Retina (tissue), 1 donor: Measurements from ENCODE around the gene CARS2.
"Not testable (repeated sequence)": the region's sequence is repeated elsewhere in the genome, so short reads cannot be mapped to it uniquely, and the experiment has no call there.

ENCODE experiments used
- DNase-seq: peaks from one replicate; pipeline ENCODE4 v3.0.0-alpha.2; 2016

The CARS2 gene

GRCh38 chr13:110615322-110616102 is 90.4 kb downstream of the CARS2 start, which contains the start of gene NAXD:
Gene NAXD, plus strand, starts transcription at chr13:110615545. Its CDS starts 57 bp downstream, at chr13:110615602.
- DNase-seq, result peak; percentile 94

DNA sequence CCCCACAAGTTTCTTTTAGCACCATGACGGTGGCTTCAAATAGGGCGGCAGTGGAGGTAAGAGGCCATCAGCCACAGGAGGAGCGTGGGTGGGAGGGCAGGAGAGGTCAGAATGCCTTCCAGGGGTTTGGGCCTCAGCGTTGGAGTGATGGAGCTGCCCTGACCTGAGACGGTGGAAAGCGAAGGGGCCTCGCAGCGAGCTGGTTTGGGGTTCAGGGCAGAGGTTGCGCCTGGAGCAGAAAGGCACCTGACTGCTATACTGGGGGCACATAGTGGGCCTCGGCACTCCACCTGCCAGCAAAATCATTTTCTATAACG is 91.0 kb downstream of the CARS2 start:
- no peak for DNase-seq

- DNase-seq, result no peak
Observed at GRCh38 chr13:110610955-110611595, 94.8 kb downstream of the CARS2 start.

- no peak for DNase-seq
Observed at GRCh38 chr13:110607675-110608224, 98.2 kb downstream of the CARS2 start.

DNA sequence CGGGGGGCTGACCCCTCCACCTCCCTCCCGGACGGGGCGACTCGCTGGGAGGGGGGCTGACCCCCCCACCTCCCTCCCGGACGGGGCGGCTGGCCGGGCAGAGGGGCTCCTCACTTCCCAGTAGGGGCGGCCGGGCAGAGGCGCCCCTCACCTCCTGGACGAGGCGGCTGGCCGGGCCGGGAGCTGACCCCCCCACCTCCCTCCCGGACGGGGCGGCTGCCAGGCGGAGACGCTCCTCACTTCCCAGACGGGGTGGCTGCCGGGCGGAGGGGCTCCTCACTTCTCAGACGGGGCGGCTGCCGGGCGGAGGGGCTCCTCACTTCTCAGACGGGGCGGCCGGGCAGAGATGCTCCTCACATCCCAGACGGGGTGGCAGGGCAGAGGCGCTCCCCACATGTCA is 99.6 kb downstream of the CARS2 start:
- not testable (repeated sequence) for DNase-seq

DNA sequence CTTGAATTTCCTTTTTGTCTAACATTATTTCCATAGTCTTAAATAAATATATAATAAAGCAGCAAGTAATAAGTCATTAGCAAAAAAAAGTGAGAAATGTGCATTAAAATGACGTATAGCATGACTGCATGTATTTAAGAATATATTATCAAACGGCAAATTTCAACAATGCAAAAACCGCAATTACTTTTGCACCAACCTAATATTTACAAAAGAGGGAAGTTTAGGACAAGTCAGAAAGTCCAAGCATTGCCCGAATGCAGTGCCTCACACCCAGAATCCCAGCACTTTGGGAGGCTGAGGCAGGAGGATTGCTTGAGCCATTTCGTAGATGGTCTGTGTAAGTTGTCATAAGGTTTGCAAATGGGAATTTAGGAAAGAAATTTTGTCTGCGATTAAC is 100.8 kb downstream of the CARS2 start:
- no peak for DNase-seq

- DNase-seq, result no peak
Observed at GRCh38 chr13:110600980-110601379, 104.9 kb downstream of the CARS2 start.

- DNase-seq, result no peak
Observed at GRCh38 chr13:110600261-110600819, 105.6 kb downstream of the CARS2 start.

- DNase-seq, result no peak
Observed at GRCh38 chr13:110597041-110597689, 108.8 kb downstream of the CARS2 start.

DNA sequence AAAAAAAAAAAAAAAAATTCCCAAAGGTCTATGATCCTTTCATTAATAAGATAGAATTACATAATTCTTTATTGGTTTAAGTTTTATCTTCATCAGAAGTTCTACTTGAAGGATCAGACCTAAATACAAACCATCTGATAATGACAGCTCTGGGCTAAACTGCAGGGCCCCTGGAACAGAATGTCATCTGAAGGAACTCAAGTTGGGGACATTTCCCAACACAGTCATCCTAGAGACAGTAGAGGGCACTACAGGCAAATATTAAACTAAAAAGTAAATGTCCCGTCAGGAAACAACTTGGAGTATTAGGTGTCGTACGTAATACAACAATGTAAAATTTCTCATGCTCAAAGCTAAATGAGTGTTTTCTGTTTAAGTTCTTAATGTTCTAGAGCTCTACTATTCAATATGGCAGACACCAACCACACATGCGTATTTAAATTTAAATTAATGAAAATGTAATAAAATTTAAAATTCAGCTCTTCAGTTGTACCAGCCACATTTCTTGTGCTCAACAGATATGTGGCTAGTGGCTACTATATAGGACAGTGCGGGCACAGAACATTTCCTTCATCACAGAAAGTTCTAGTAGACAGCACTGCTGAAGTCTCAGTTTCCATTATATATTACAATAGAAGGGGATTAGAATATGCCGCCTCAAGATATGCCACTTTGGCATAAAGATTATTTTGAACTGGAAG is 112.3 kb downstream of the CARS2 start:
- DNase-seq, result no peak

DNA sequence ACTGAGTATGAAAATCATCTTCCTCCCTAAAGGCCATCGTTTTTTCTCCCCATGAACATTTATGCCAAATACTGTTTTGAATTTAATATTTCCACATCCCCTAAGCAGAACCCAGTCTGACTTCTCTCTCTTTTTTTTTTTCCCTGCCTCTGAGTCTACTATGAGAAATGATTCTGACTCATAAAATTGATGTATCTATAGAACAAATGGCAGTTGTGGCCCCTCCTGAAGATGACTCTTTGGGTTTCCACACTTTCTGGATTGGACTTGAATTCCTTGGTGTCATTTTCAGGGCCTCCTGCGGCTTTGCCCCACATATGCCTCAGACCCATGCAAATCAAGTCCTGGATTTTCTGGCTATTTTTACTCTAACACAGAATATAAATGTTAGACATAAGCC is 113.3 kb downstream of the CARS2 start:
- no peak for DNase-seq
